Thoracic aorta (tissue), 2 donors: ENCODE measurements around the gene CAMKK2. TPM values are rescaled to one million over a fixed set of nuclear protein-coding genes. Genes with fewer than 3 reads are reported as not detected.

ENCODE experiments used
- ATAC-seq: fragments of 150-250 bp; one replicate; pipeline ENCODE4 v1.8.0; 2017; ENCODE audit warnings: low read depth; ENCODE audit not compliant: insufficient number of reproducible peaks, low FRiP score
- DNase-seq: peaks from one replicate; pipeline ENCODE4 v3.0.0-alpha.2; 2020; ENCODE audit warnings: low spot score
- H3K27ac ChIP-seq, 2 donors: fragments of 200-600 bp; sonication (generic); 1 replicate in 1 of 2; 2 replicates in 1 of 2; pipeline ENCODE4 v1.5.1; 2016; ENCODE audit warnings: mild to moderate bottlenecking in 2 of 2, moderate library complexity in 2 of 2
- H3K27me3 ChIP-seq: fragments of 200-600 bp; sonication (generic); replicated peaks from 2 replicates; pipeline ENCODE4 v1.6.0; 2016; ENCODE audit warnings: mild to moderate bottlenecking; ENCODE audit not compliant: insufficient read depth
- H3K36me3 ChIP-seq: fragments of 200-600 bp; sonication (generic); one replicate; pipeline ENCODE4 v1.5.1; 2016
- H3K4me1 ChIP-seq, 2 donors: fragments of 200-600 bp; sonication (generic); 1 replicate in 1 of 2; 2 replicates in 1 of 2; pipeline versions ENCODE4 v1.5.1 to v1.6.0; 2016; ENCODE audit warnings: low read depth in 2 of 2, mild to moderate bottlenecking in 1 of 2; ENCODE audit not compliant: control insufficient read depth in 1 of 2
- H3K4me3 ChIP-seq: fragments of 200-600 bp; sonication (generic); 2 replicates; pipeline ENCODE4 v1.5.1; 2016; ENCODE audit warnings: mild to moderate bottlenecking
- H3K9me3 ChIP-seq: fragments of 200-600 bp; sonication (generic); 2 replicates; pipeline ENCODE4 v1.5.1; 2016
- CTCF ChIP-seq: fragments of 200-600 bp; sonication (generic); IDR thresholded peaks from one replicate; pipeline ENCODE4 v1.5.1; 2019; ENCODE audit warnings: antibody characterized with exemption
- total RNA-seq, 2 donors: library from RNA; depleted of rRNA; stranded (reverse); fragments of >200 nt; gene quantifications; one replicate each; pipeline versions ENCODE4 v1.1.0 to v1.2.3, GENCODE V29; 2016

The CAMKK2 gene
- total RNA-seq, 2 donors from 2014 or later, result 41.8 to 49.9 TPM

GRCh38 chr12:121216102-121216501 is 80.4 kb downstream of the CAMKK2 start:
- H3K27ac ChIP-seq, result no peak overlapping the region

GRCh38 chr12:121214855-121215745 is 81.4 kb downstream of the CAMKK2 start:
- DNase-seq (no peak), ATAC-seq (no peak)
- H3K27ac ChIP-seq, result no peak overlapping the region
- peaks cover 3% of the 10 kb centered on the region for H3K36me3 ChIP-seq
- H3K4me3 ChIP-seq, result no peak overlapping the region
- H3K9me3 ChIP-seq, result no peaks in the 10 kb centered on the region
- TF ChIP-seq CTCF, result no peak
- H3K27me3 ChIP-seq, result no peaks in the 10 kb centered on the region
- peaks cover 6 to 21% of the 10 kb centered on the region in 2 donors for H3K4me1 ChIP-seq

More at GRCh38 chr12:121216102-121216501, 80.4 kb downstream of the CAMKK2 start:
- ATAC-seq, result no peak
- H3K4me3 ChIP-seq, result no peak overlapping the region
- H3K9me3 ChIP-seq, result no peaks in the 10 kb centered on the region
- TF ChIP-seq CTCF, result no peak
- peaks cover 3% of the 10 kb centered on the region for H3K36me3 ChIP-seq
- peaks cover under 1 to 13% of the 10 kb centered on the region in 2 donors for H3K4me1 ChIP-seq
- no peak for DNase-seq
- no peaks in the 10 kb centered on the region for H3K27me3 ChIP-seq

GRCh38 chr12:121214166-121214777 is 82.2 kb downstream of the CAMKK2 start:
- Histone ChIP-seq H3K27ac (no peak overlapping the region), H3K9me3 (no peaks in the 10 kb centered on the region), H3K36me3 (peaks cover 3% of the 10 kb centered on the region), H3K4me1 (peaks cover 6 to 21% of the 10 kb centered on the region in 2 donors), H3K4me3 (no peak overlapping the region), H3K27me3 (no peaks in the 10 kb centered on the region)
- no peak for ATAC-seq
- TF ChIP-seq CTCF, result no peak
- no peak for DNase-seq

DNA sequence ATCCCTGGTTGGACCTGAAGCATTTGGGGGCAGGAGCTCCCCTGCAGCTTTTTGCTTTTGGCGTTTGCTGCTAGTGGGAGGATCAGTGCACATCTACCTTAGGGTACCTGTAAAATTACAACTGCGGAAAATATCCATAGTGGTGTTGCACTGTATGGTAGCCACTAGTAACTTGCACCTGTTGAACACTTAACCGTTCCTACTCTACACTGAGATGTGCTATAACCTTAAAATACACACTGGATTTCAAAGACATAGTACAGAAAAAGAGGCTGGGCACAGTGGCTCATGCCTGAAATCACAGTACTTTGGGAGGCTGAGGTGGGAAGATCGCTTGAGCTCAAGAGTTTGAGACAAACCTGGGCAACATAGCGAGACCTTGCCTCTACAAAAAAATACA is 83.6 kb downstream of the CAMKK2 start:
- no peak for ATAC-seq

More for the DNA sequence above, 83.6 kb downstream of the CAMKK2 start:
- H3K4me1 ChIP-seq, result peaks cover 6 to 21% of the 10 kb centered on the region in 2 donors
- no peak for TF ChIP-seq CTCF
- H3K4me3 ChIP-seq, result no peak overlapping the region
- H3K9me3 ChIP-seq, result no peaks in the 10 kb centered on the region
- peaks cover 2% of the 10 kb centered on the region for H3K36me3 ChIP-seq
- H3K27ac ChIP-seq, result no peak overlapping the region
- DNase-seq, result no peak
- no peaks in the 10 kb centered on the region for H3K27me3 ChIP-seq
